GM18508 (cell line): ENCODE data around the gene PRR13.
A peak's percentile ranks its signal among the peaks of the same experiment; 100 is the strongest.
"Not testable (repeated sequence)": the region's sequence is repeated elsewhere in the genome, so short reads cannot be mapped to it uniquely, and the experiment has no call there.

Source experiments
- ATAC-seq: cut with Tn5 transposase; IDR thresholded peaks from one replicate; pipeline ENCODE4 v1.9.1; 2021; ENCODE audit warnings: moderate number of reproducible peaks; ENCODE audit not compliant: insufficient read depth, unreplicated experiment

The PRR13 gene

GRCh38 chr12:53441040-53441833 lies at the start of gene PRR13:
Gene PRR13, plus strand, starts transcription at chr12:53441734. Its CDS starts 981 bp downstream, at chr12:53442715.
- ATAC-seq, result peak; percentile 84

- ATAC-seq, result no peak
These were observed 41.6 kb upstream of the PRR13 start for GRCh38 chr12:53399896-53400295.

- ATAC-seq, result not testable (repeated sequence)
These were observed 39.2 kb upstream of the PRR13 start for GRCh38 chr12:53402351-53402750.

GRCh38 chr12:53402871-53403270 lies 38.7 kb upstream of the PRR13 start:
- no peak for ATAC-seq

- no peak for ATAC-seq
These were observed 30.6 kb upstream of the PRR13 start for GRCh38 chr12:53410951-53411350.

GRCh38 chr12:53413485-53414204 lies 27.9 kb upstream of the PRR13 start:
- ATAC-seq, result no peak

- ATAC-seq, result no peak
These were observed 26.6 kb upstream of the PRR13 start for GRCh38 chr12:53414756-53415417.

GRCh38 chr12:53415752-53416389 lies 25.7 kb upstream of the PRR13 start:
- ATAC-seq, result not testable (repeated sequence)

GRCh38 chr12:53417291-53417816 lies 24.2 kb upstream of the PRR13 start:
- not testable (repeated sequence) for ATAC-seq

- ATAC-seq, result no peak
These were observed 23.3 kb upstream of the PRR13 start for GRCh38 chr12:53418221-53418620.

- ATAC-seq, result no peak
These were observed 21.8 kb upstream of the PRR13 start for GRCh38 chr12:53419756-53420155.

GRCh38 chr12:53422247-53422646 lies 19.3 kb upstream of the PRR13 start:
- ATAC-seq, result not testable (repeated sequence)

- ATAC-seq, result no peak
These were observed 17.9 kb upstream of the PRR13 start, which contains the start of gene AMHR2 for GRCh38 chr12:53423597-53423996. Gene AMHR2, plus strand, starts transcription at chr12:53423855. Its CDS starts 80 bp downstream, at chr12:53423935.

- no peak for ATAC-seq
These were observed 16.7 kb upstream of the PRR13 start for GRCh38 chr12:53424626-53425514.

- ATAC-seq, result no peak
These were observed 15.9 kb upstream of the PRR13 start for GRCh38 chr12:53425515-53426150.

GRCh38 chr12:53427905-53428594 lies 13.5 kb upstream of the PRR13 start:
- ATAC-seq, result no peak

- no peak for ATAC-seq
These were observed 12.8 kb upstream of the PRR13 start for GRCh38 chr12:53428741-53429140.

GRCh38 chr12:53430116-53430515 lies 11.4 kb upstream of the PRR13 start:
- no peak for ATAC-seq
